ENCODE data around the gene OR4D1. TPM values are rescaled to one million over a fixed set of nuclear protein-coding genes. Genes with fewer than 3 reads are reported as not detected.
"Not testable (repeated sequence)": the region's sequence is repeated elsewhere in the genome, so short reads cannot be mapped to it uniquely, and the experiment has no call there.

The OR4D1 gene
- total RNA-seq (under 1 TPM in 1 of 2 donors, not detected in 1; 0.09 TPM), polyA plus RNA-seq (under 1 TPM in 1 of 2 donors, not detected in 1; 0.01 TPM)
- long read RNA-seq, donor 1 = 0 reads
- long read RNA-seq, donor 2 = 0 reads
- long read RNA-seq, donor 3 = 0 reads
- long read RNA-seq, donor 4 = 0 reads
- long read RNA-seq, donor 5 = 0 reads

DNA sequence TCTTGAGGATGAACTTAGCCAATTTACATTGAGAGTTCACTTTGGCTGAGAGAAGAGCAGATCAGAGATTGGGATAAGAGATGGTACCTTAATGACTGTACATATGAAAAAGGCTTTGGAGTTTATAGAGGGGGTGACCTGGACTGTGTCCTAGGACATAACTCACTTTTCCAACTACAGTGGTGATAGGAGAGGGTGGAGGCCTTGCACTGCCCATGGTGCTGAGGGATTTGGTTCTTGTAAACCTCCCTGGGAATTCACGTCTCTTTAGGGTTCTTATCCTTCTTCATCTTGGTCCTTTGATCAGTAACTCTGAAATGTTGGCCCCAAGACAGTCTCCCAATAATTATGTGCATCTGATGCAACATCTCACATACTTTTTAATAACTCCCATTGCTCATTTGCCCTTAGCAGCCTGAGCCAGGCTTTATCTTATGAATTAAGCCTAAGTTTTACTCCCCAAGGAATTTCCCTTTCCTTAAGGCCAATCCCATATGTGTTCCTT lies at the start of gene OR4D1:
Gene OR4D1, plus strand, starts transcription at position 455 of the 505 bp plus-strand sequence. CDS start 6,770 bp downstream, outside the sequence.
- no peak for DNase-seq
- H3K27ac ChIP-seq (ENCODE audit: low read depth in 1 of 2, low read length in 1 of 2) = no peak within 1 kb of the TSS
- peaks cover 0 to 3% (median 0%) of the 10 kb centered on the region in 5 donors for H3K4me1 ChIP-seq (ENCODE audit: control insufficient read depth in 5 of 5, insufficient read depth in 5 of 5, low read length in 5 of 5)
- H3K36me3 ChIP-seq (ENCODE audit: control insufficient read depth in 4 of 4, insufficient read depth in 4 of 4, low read length in 4 of 4) = no peaks in the 10 kb centered on the region
- 62 to 73% methylated on average over 1 of the region's 1 CpG for WGBS, 2 donors
- no peak within 1 kb of the TSS for H3K4me3 ChIP-seq
- H3K9me3 ChIP-seq (ENCODE audit: control insufficient read depth in 4 of 4, insufficient read depth in 3 of 4, low read length in 3 of 4) = peaks cover 0 to 17% (median 0%) of the 10 kb centered on the region in 4 donors
- no peak within 1 kb of the TSS for H3K9ac ChIP-seq (ENCODE audit: insufficient read depth in 1 of 2, low read length in 2 of 2)
- H3K27me3 ChIP-seq (ENCODE audit: control insufficient read depth in 3 of 3, insufficient read depth in 3 of 3, low read length in 2 of 3) = peaks cover 0 to 30% (median 10%) of the 10 kb centered on the region in 3 donors
- TF ChIP-seq CTCF (IDR thresholded peaks at IDR 0.05; ENCODE audit: control extremely low read depth, extremely low read depth) = no peak
- no peak for ATAC-seq (ENCODE audit: insufficient read depth, low FRiP score)

GRCh38 chr17:58100506-58100905 lies 47.7 kb upstream of the OR4D1 start:
- ATAC-seq (ENCODE audit: insufficient read depth, low FRiP score) (no peak), DNase-seq (no peak)
- H3K27ac ChIP-seq (ENCODE audit: low read depth in 1 of 2, low read length in 1 of 2) = no peak overlapping the region
- H3K27me3 ChIP-seq (ENCODE audit: control insufficient read depth in 3 of 3, insufficient read depth in 3 of 3, low read length in 2 of 3) = no peaks in the 10 kb centered on the region
- no peaks in the 10 kb centered on the region for H3K9me3 ChIP-seq (ENCODE audit: control insufficient read depth in 4 of 4, insufficient read depth in 3 of 4, low read length in 3 of 4)
- peaks cover 0 to 3% (median 0%) of the 10 kb centered on the region in 4 donors for H3K36me3 ChIP-seq (ENCODE audit: control insufficient read depth in 4 of 4, insufficient read depth in 4 of 4, low read length in 4 of 4)
- H3K9ac ChIP-seq (ENCODE audit: insufficient read depth in 1 of 2, low read length in 2 of 2) = no peak overlapping the region
- H3K4me3 ChIP-seq = no peak overlapping the region
- H3K4me1 ChIP-seq (ENCODE audit: control insufficient read depth in 5 of 5, insufficient read depth in 5 of 5, low read length in 5 of 5) = no peaks in the 10 kb centered on the region
- TF ChIP-seq CTCF (IDR thresholded peaks at IDR 0.05; ENCODE audit: control extremely low read depth, extremely low read depth) = no peak

DNA sequence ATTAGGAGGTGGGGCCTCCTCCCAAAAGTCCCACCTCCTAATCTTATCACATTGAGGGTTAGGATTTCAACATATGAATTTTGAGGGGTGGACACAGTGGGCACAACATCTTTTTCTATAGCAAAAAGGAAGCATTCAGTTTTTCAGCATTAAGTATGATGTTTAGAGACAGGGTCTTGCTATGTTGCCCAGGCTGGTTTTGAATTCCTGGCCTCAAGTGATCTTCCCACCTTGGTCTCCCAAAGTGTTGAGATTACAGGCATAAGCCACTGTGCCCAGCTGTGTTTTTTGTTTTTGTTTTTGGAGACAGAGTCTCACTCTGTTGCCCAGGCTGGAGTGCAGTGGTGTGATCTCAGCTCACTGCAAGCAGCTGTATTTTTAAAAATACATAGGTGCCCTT lies 46.3 kb upstream of the OR4D1 start:
- not testable (repeated sequence) for H3K4me3 ChIP-seq; H3K27me3 ChIP-seq (ENCODE audit: control insufficient read depth in 3 of 3, insufficient read depth in 3 of 3, low read length in 2 of 3); H3K9ac ChIP-seq (ENCODE audit: insufficient read depth in 1 of 2, low read length in 2 of 2); ATAC-seq (ENCODE audit: insufficient read depth, low FRiP score); H3K27ac ChIP-seq (ENCODE audit: low read depth in 1 of 2, low read length in 1 of 2); H3K4me1 ChIP-seq (ENCODE audit: control insufficient read depth in 5 of 5, insufficient read depth in 5 of 5, low read length in 5 of 5); H3K9me3 ChIP-seq (ENCODE audit: control insufficient read depth in 4 of 4, insufficient read depth in 3 of 4, low read length in 3 of 4); H3K36me3 ChIP-seq (ENCODE audit: control insufficient read depth in 4 of 4, insufficient read depth in 4 of 4, low read length in 4 of 4); DNase-seq

DNA sequence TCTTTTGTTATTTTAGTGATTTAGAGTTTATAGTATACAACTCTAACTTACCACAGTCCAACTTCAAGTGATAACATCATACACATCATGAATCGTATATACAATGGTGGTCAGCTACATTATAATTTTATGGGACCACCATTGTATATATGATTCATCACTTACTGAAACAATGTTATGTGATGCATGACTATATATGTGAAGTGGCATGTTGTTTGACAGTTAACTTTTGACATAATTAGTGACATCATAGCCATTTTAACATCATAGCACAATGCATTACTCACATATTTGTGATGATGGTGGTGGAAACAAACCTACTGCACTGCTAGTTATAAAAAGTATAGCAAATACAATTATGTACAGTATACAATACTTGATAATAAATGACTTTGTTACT lies 43.1 kb upstream of the OR4D1 start:
- no peaks in the 10 kb centered on the region for H3K27me3 ChIP-seq (ENCODE audit: control insufficient read depth in 3 of 3, insufficient read depth in 3 of 3, low read length in 2 of 3)
- no peak overlapping the region for H3K9ac ChIP-seq (ENCODE audit: insufficient read depth in 1 of 2, low read length in 2 of 2)

More for the DNA sequence above, 43.1 kb upstream of the OR4D1 start:
- H3K36me3 ChIP-seq (ENCODE audit: control insufficient read depth in 4 of 4, insufficient read depth in 4 of 4, low read length in 4 of 4) = no peaks in the 10 kb centered on the region
- ATAC-seq (ENCODE audit: insufficient read depth, low FRiP score) = no peak
- no peaks in the 10 kb centered on the region for H3K4me1 ChIP-seq (ENCODE audit: control insufficient read depth in 5 of 5, insufficient read depth in 5 of 5, low read length in 5 of 5)
- no peak for TF ChIP-seq CTCF (IDR thresholded peaks at IDR 0.05; ENCODE audit: control extremely low read depth, extremely low read depth)
- no peaks in the 10 kb centered on the region for H3K9me3 ChIP-seq (ENCODE audit: control insufficient read depth in 4 of 4, insufficient read depth in 3 of 4, low read length in 3 of 4)
- DNase-seq = no peak
- WGBS, 2 donors = 92 to 95% methylated on average over 1 of the region's 1 CpG
- no peak overlapping the region for H3K4me3 ChIP-seq
- no peak overlapping the region for H3K27ac ChIP-seq (ENCODE audit: low read depth in 1 of 2, low read length in 1 of 2)

Data from lung (tissue), 16 donors.